GM12878 (cell line): ENCODE data around the gene LIN52. TPM values are rescaled to one million over a fixed set of nuclear protein-coding genes. Genes with fewer than 3 reads are reported as not detected.

Source experiments
- ATAC-seq: fragments of 200-7000 bp; cut with Tn5 transposase; 3 replicates; pipeline ENCODE4 v1.9.1; 2020; ENCODE audit warnings: mild to moderate bottlenecking, moderate library complexity
- BruUV-seq: library from RNA; stranded (reverse); fragments of 400-500 nt; replicated peaks from 2 replicates; lab custom pipeline; 2021; lab: Mats Ljungman, UMichigan
- CTCF ChIA-PET: fragments of 300-600 bp; sonication (Branson Sonifier 250); formaldehyde crosslinking; extraction: SDS; loops from one replicate; lab custom pipeline; 2021; ENCODE audit warnings: inconsistent platforms; lab: Yijun Ruan, JAX
- POLR2A ChIA-PET: fragments of 350-600 bp; formaldehyde crosslinking; extraction: SDS; loops from one replicate; lab custom pipeline; 2021; ENCODE audit warnings: inconsistent platforms; lab: Charles Lee
- RAD21 ChIA-PET: fragments of 300-600 bp; sonication (Branson Sonifier 250); formaldehyde crosslinking; loops from one replicate; lab custom pipeline; 2023; ENCODE audit warnings: antibody characterized with exemption; ENCODE audit not compliant: unreplicated experiment; lab: Charles Lee
- SMC1A ChIA-PET: fragments of 300-600 bp; sonication (Branson Sonifier 250); formaldehyde crosslinking; loops from one replicate; lab custom pipeline; 2023; ENCODE audit not compliant: unreplicated experiment, uncharacterized antibody; lab: Charles Lee
- DNase-seq: peaks from one replicate; pipeline ENCODE4 v3.0.0-alpha.2; 2011; ENCODE audit warnings: low read depth, low spot score
- FAIRE-seq: peaks from 3 replicates; lab custom pipeline; 2011; peaks lifted over from hg19 to GRCh38; lab: Jason Lieb, UNC
- H2AFZ ChIP-seq: 2 replicates; pipeline ENCODE4 v1.6.0; 2011; ENCODE audit warnings: low read depth, low read length, control low read depth; ENCODE audit not compliant: control insufficient read depth
- H3K27ac ChIP-seq: 2 replicates; pipeline ENCODE4 v1.5.1; 2011; ENCODE audit warnings: control low read depth; ENCODE audit not compliant: control insufficient read depth, insufficient read depth
- H3K27me3 ChIP-seq, 2 experiments: replicated peaks in 1 of 2; 2 replicates each; pipeline versions ENCODE4 v1.6.0 to v1.6.1; 2011; ENCODE audit warnings: low read length in 1 of 2; ENCODE audit not compliant: control insufficient read depth in 2 of 2, insufficient read depth in 2 of 2
- H3K36me3 ChIP-seq, 2 experiments: 2 replicates each; pipeline ENCODE4 v1.5.1; 2011; ENCODE audit warnings: low read length in 1 of 2; ENCODE audit not compliant: control insufficient read depth in 2 of 2, insufficient read depth in 2 of 2
- H3K4me1 ChIP-seq: 2 replicates; pipeline ENCODE4 v1.6.1; 2011; ENCODE audit warnings: mild to moderate bottlenecking, low read length, moderate library complexity, mixed read lengths; ENCODE audit not compliant: control insufficient read depth, insufficient read depth
- H3K4me2 ChIP-seq: 2 replicates; pipeline ENCODE4 v1.6.0; 2011; ENCODE audit warnings: control low read depth; ENCODE audit not compliant: control insufficient read depth, insufficient read depth
- H3K4me3 ChIP-seq: fragments of 200-600 bp; sonication (generic); 2 replicates; pipeline ENCODE4 v1.5.1; 2016
- H3K79me2 ChIP-seq: 2 replicates; pipeline ENCODE4 v1.6.0; 2011; ENCODE audit warnings: low read length; ENCODE audit not compliant: control insufficient read depth, insufficient read depth
- H3K9ac ChIP-seq: 2 replicates; pipeline ENCODE4 v1.8.0; 2011; ENCODE audit warnings: low read length, control low read depth, mixed read lengths; ENCODE audit not compliant: control insufficient read depth, insufficient read depth
- H3K9me3 ChIP-seq: replicated peaks from 3 replicates; pipeline ENCODE4 v1.5.1; 2011; ENCODE audit warnings: mild to moderate bottlenecking, low read length; ENCODE audit not compliant: control insufficient read depth, insufficient read depth
- H4K20me1 ChIP-seq: 2 replicates; pipeline ENCODE4 v1.6.0; 2011; ENCODE audit not compliant: control insufficient read depth, insufficient read depth
- ATF2 ChIP-seq: IDR thresholded peaks from 2 replicates; pipeline ENCODE4 v1.6.1; 2012; ENCODE audit warnings: low read length, inconsistent platforms
- BHLHE40 ChIP-seq, 2 experiments: fragments of 450-650 bp in 1 of 2; IDR thresholded peaks; 2 replicates each; pipeline ENCODE4 v1.6.1; 2011 to 2017; ENCODE audit warnings: low read depth in 2 of 2, borderline replicate concordance in 1 of 2, improper control_type of control experiment in 1 of 2, low read length in 1 of 2, mild to moderate bottlenecking in 1 of 2
- HSF1 ChIP-seq: fragments of 150-350 bp; IDR thresholded peaks from 2 replicates; pipeline ENCODE4 v1.6.1; 2014; ENCODE audit warnings: mild to moderate bottlenecking, low read depth, low read length
- POLR2AphosphoS5 ChIP-seq: IDR thresholded peaks from 2 replicates; pipeline ENCODE4 v1.6.1; 2011; ENCODE audit warnings: mild to moderate bottlenecking, low read length, inconsistent platforms
- TCF7 ChIP-seq: IDR thresholded peaks from 2 replicates; pipeline ENCODE4 v1.6.1; 2014; ENCODE audit warnings: antibody characterized with exemption, borderline replicate concordance
- WGBS: methylation state at CpG from one replicate; pipeline ENCODE4 v1.1.6; 2016; ENCODE audit warnings: low lambda C conversion rate; ENCODE audit not compliant: insufficient replicate concordance, insufficient coverage; ENCODE audit errors: missing lambda C conversion rate; 5-methylcytosine and 5-hydroxymethylcytosine counted together
- in situ Hi-C: fragments of 300-500 bp; cut with MboI; formaldehyde crosslinking; loops from 9 replicates; pipeline ENCODE4 v1.14.3; 2018; ENCODE audit warnings: mixed read lengths
- intact Hi-C: fragments of 100-400 bp; cut with micrococcal nuclease; formaldehyde crosslinking; loops from one replicate; pipeline ENCODE4 v1.14.2; 2022; ENCODE audit not compliant: unreplicated experiment
- polyA plus RNA-seq, 11 experiments: library from polyadenylated mRNA; depleted of rRNA in 4 of 11; unstranded in 6 of 11; stranded (reverse) in 5 of 11; fragments of >200 nt; fragmentation: Nextera tagmentation in 4 of 11; fragmentation: Illumina TruSeq in 1 of 11; extraction: Ambion mirVana in 4 of 11; extraction: Trizol in 1 of 11; gene quantifications; 1 replicate in 1 of 11; 2 replicates in 10 of 11; pipeline versions ENCODE4 v1.2.1 to v1.2.3, GENCODE V29; 2011 to 2016; ENCODE audit warnings: inconsistent platforms in 2 of 11, missing spikeins in 2 of 11, low read depth in 1 of 11
- total RNA-seq, 4 experiments: library from RNA; depleted of rRNA in 3 of 4; stranded (reverse); fragments of >200 nt in 3 of 4; fragmentation: Illumina TruSeq in 1 of 4; extraction: Trizol in 1 of 4; gene quantifications; 2 replicates each; pipeline versions ENCODE4 v1.2.1 to v1.2.3, GENCODE V29; 2013 to 2021

The LIN52 gene
- total and polyA plus RNA-seq, 10 of the 15 experiments (the other 5 are each of a cell fraction or from before 2014, with no cell fraction given), result 13.3 to 30.9 (median 19.9) TPM

DNA sequence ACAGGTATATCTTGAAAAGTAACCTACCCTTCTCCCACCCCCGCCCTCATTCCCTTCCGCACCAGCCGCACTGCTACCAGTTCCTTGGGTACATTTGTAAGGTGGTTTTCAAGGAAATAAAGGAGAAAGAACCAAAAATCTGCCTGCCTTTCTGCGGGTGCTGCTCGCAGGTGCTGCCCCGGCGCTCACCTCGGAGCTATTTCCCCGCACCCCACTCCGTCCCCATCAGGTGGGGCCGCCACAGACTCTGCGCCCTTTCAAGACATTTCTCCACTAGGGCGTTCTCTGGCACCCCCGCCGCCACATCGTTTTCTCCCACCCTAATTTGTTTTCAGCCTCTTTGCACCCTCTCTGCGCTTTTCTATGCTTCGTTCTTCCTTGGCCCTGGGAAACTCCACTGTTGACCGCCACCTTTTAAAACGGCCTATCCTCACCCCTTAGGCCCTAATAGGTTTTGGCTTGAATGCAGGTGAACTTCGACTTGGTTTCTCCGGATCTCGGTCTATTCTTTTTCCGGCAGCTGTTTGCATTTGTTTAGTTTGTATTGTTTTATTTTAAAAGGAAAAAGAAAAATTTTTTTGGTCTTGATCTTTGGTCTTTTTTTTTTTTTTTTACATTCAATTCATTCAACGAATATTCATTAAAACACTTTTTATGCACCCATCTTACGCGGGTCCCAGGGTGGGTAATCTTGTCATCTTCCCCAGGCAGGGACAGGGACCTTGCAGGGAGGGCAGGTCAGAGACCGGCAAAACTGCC is 157.4 kb downstream of the LIN52 start:
- Histone ChIP-seq H3K4me2 (no peak overlapping the region), H2AFZ (no peak overlapping the region), H3K9ac (no peak overlapping the region), H3K4me3 (no peak overlapping the region), H3K4me1 (no peaks in the 10 kb centered on the region), H3K27ac (no peak overlapping the region), H3K79me2 (no peaks in the 10 kb centered on the region), H3K9me3 (no peaks in the 10 kb centered on the region), H3K27me3 (peaks cover 22 to 38% of the 10 kb centered on the region in 2 experiments), H3K36me3 (no peaks in the 10 kb centered on the region), H4K20me1 (no peaks in the 10 kb centered on the region)
- no TSS peak for BruUV-seq
- no peak for DNase-seq
- WGBS, result 18% methylated on average over 27 of the region's 28 CpGs
- FAIRE-seq, result no peak
- ChIA-PET RAD21 (interaction anchor here (0.6 kb wide), 1 partner anchor 11 kb away, joined by 4 read pairs; no protein-coding TSS in a partner anchor), POLR2A (no interaction called here), SMC1A (no interaction called here), CTCF (no interaction called here)
- TF ChIP-seq ATF2 (no peak), HSF1 (no peak), POLR2AphosphoS5 (no peak), TCF7 (no peak), BHLHE40 (IDR thresholded peaks at IDR 0.05; ENCODE audit: borderline replicate concordance in 1 of 2, low read depth in 2 of 2, low read length in 1 of 2) (no peak)
- in situ Hi-C loops (no loop called here), intact Hi-C loops (no loop called here)
- peak; percentile 28 for ATAC-seq
